ENCODE data around the gene C19orf85. TPM values are rescaled to one million over a fixed set of nuclear protein-coding genes. Genes with fewer than 3 reads are reported as not detected.

C19orf85 gene
- total RNA-seq, 1 donor from 2014 or later: not detected

DNA sequence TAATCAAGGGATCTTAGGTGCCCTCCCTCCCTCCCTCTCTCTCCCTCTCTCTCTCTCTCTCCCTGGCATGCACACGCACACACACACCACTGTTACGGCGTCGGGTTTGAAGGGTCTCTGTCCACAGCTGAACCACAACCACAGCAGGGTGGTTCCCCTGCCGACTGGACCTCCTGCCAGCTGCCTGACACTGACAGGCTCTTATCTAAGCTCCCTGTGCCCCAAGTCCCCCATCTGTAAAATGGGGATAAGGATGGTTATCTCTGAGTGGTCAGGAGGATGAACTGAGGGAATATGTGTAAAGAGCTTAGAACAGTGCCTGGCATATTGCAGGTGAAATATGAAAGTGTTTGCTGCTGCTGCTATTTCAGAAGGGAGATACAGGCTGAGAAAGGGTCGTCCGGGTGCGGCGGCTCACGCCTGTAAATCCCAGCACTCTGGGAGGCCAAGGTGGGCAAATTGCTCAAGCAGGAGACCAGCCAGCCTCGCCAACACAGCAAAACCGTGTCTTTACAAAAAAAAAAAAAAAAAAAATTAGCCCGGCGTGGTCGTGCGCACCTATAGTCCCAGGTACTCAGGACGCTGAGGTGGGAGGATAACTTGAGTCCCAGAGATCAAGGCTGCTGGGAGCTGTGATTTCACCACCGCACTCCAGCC lies 20.6 kb downstream of the C19orf85 start:
- TF ChIP-seq, protein P1, sequence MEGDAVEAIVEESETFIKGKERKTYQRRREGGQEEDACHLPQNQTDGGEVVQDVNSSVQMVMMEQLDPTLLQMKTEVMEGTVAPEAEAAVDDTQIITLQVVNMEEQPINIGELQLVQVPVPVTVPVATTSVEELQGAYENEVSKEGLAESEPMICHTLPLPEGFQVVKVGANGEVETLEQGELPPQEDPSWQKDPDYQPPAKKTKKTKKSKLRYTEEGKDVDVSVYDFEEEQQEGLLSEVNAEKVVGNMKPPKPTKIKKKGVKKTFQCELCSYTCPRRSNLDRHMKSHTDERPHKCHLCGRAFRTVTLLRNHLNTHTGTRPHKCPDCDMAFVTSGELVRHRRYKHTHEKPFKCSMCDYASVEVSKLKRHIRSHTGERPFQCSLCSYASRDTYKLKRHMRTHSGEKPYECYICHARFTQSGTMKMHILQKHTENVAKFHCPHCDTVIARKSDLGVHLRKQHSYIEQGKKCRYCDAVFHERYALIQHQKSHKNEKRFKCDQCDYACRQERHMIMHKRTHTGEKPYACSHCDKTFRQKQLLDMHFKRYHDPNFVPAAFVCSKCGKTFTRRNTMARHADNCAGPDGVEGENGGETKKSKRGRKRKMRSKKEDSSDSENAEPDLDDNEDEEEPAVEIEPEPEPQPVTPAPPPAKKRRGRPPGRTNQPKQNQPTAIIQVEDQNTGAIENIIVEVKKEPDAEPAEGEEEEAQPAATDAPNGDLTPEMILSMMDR (conservative IDR thresholded peaks at IDR 0.05): no peak
- no peak for DNase-seq (ENCODE audit: low read depth, low spot score)
- peaks cover 4% of the 10 kb centered on the region for H3K36me3 Mint-ChIP-seq (ENCODE audit: low read depth)
- H3K27ac Mint-ChIP-seq (ENCODE audit: unreplicated experiment): no peak overlapping the region
- no peaks in the 10 kb centered on the region for H3K9me3 Mint-ChIP-seq
- H3K4me1 Mint-ChIP-seq: peaks cover 10% of the 10 kb centered on the region
- no peak overlapping the region for H3K4me3 Mint-ChIP-seq
- peaks cover 75% of the 10 kb centered on the region for H3K27me3 Mint-ChIP-seq (ENCODE audit: low read depth)

DNA sequence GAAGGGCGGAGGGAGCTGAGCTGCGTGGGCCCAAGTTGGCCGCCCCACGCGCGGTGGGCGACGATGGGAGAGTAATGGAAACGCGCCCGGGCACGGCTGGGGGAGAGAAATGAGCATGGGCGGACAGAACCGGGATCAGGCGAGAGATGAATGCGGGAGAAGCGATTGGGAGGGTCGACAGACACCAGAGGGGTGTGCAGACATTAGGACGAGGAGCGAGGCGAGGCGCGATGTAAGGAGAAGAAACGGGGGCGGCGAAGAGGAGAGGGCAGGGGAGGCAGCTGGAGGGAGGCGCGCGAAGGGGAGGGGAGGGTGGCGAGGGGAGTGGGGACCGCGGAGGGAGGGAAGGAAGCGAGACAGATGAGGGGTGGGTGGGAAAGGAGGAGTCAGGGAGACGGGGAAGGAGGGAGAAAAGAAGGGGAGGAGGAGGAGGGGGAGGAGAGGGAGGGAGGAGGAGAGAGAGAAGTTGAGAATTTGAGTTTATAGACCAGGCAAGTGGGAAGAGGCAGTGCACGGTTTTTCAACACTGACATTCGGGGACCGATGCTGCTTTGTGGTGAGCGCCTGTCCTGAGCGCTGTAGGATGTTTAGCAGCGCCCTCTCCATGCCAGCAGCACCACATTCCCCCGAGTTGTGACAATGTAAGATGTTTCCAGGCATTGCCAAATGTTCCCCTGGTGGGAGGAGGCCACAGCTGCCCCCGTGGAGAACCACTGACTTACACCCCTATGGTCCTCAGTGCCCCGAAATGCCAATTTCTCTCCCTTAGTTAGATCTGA lies 21.3 kb downstream of the C19orf85 start, which contains the start of gene SHISA7:
Gene SHISA7 (minus strand): TSS at position 256 of the 779 bp plus-strand sequence. CDS start 437 bp downstream, outside the sequence.
- Mint-ChIP-seq H3K9me3 (no peaks in the 10 kb centered on the region), H3K4me1 (peaks cover 10% of the 10 kb centered on the region), H3K4me3 (no peak within 1 kb of the TSS), H3K36me3 (ENCODE audit: low read depth) (peaks cover 4% of the 10 kb centered on the region), H3K27ac (ENCODE audit: unreplicated experiment) (no peak within 1 kb of the TSS), H3K27me3 (ENCODE audit: low read depth) (peaks cover 82% of the 10 kb centered on the region)
- TF ChIP-seq, protein P1 (conservative IDR thresholded peaks at IDR 0.05): no peak
- no peak for DNase-seq (ENCODE audit: low read depth, low spot score)

DNA sequence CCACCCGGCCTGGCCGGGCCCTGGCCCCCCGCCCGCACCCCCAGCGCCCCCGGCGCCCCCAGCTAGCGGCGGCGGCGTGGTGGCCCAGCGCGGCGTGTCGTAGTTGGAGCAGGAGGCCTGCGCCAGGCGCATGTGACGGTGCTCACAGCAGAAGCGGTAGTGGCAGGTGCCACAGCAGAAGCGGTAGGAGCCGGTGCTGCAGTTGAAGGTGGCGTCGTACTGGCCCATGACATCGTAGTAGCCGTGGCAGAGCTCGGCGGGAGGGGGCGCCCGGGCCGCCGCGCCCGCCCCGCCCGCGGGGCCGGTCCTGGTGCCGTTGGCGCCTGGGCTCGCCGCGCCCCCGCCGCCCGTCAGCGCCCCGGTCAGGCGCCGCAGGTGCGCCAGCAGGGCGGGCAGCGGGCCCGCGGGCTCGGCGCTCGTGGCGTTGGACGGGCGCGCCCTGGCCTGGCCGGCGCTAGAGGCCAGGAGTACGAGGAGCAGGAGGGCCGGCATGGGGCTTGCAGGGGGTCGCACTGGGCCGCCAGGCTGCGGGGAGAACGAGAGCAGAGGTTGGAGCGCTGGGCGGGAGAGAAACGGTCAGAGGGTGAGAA lies 22.1 kb downstream of the C19orf85 start:
- no peaks in the 10 kb centered on the region for H3K9me3 Mint-ChIP-seq
- peaks cover 11% of the 10 kb centered on the region for H3K4me1 Mint-ChIP-seq
- H3K27me3 Mint-ChIP-seq (ENCODE audit: low read depth): peaks cover 88% of the 10 kb centered on the region
- TF ChIP-seq, protein P1 (conservative IDR thresholded peaks at IDR 0.05): no peak
- H3K36me3 Mint-ChIP-seq (ENCODE audit: low read depth): peaks cover 4% of the 10 kb centered on the region
- H3K27ac Mint-ChIP-seq (ENCODE audit: unreplicated experiment): no peak overlapping the region
- no peak overlapping the region for H3K4me3 Mint-ChIP-seq
- no peak for DNase-seq (ENCODE audit: low read depth, low spot score)

DNA sequence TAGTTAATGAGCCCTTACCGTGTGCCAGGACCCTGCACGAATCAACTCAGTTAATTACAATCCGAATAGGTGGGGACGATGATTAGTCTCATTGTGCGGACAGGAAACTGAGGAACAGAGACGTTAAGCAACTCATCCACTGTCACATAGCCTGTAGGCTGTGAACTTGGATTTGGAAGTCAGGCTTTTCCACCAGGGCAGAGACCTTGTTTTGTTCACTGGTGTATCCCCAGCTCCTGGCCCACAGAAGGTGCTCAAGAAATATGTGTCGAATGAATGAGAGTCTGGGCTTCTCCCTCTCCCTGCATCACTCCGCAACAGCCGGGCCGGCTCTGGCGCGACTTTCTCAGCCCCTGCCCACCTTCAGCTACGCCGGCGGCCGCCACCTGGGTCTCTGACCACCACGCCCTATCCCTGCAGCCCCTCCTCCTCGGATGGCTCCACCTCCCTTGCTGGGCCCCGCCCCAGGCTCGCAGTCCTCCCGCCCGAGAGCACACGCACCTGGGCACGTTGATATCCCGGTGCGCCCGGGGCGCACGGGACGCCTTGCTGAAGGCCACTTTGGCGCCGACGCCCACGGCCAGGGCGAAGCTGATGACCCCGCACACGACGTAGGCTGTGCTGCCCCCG lies 22.7 kb downstream of the C19orf85 start:
- Mint-ChIP-seq H3K4me3 (no peak overlapping the region), H3K27ac (ENCODE audit: unreplicated experiment) (no peak overlapping the region), H3K36me3 (ENCODE audit: low read depth) (peaks cover 4% of the 10 kb centered on the region), H3K4me1 (peaks cover 15% of the 10 kb centered on the region), H3K27me3 (ENCODE audit: low read depth) (peaks cover 95% of the 10 kb centered on the region), H3K9me3 (no peaks in the 10 kb centered on the region)
- DNase-seq (ENCODE audit: low read depth, low spot score): no peak
- TF ChIP-seq, protein P1 (conservative IDR thresholded peaks at IDR 0.05): no peak

DNA sequence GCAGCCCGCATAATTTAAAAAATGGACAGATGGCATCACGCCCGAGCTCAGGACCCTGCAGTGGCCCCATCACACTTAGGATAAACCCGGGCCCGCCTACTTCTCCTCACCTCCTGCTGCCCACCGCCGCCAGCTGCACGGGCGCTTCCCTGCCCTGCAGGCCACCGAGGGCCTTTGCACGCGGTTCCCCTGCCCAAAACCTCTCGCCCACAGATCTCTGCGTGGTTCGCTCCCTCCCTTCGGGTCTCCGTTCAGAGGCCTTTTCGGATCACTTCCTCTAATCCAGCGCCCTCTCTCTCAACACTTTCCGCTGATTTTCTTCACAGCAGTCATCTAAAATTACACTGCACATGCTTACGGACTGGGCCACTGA lies 23.2 kb downstream of the C19orf85 start:
- Mint-ChIP-seq H3K4me1 (peaks cover 15% of the 10 kb centered on the region), H3K9me3 (no peaks in the 10 kb centered on the region), H3K27me3 (ENCODE audit: low read depth) (peaks cover 96% of the 10 kb centered on the region), H3K27ac (ENCODE audit: unreplicated experiment) (no peak overlapping the region), H3K36me3 (ENCODE audit: low read depth) (peaks cover 4% of the 10 kb centered on the region), H3K4me3 (no peak overlapping the region)
- TF ChIP-seq, protein P1 (conservative IDR thresholded peaks at IDR 0.05): no peak
- DNase-seq (ENCODE audit: low read depth, low spot score): no peak

Measured in neural crest cell (in vitro differentiated cells).